Liver (tissue), 9 donors: ENCODE data around the gene COL7A1. TPM values are rescaled to one million over a fixed set of nuclear protein-coding genes. Genes with fewer than 3 reads are reported as not detected.
A peak's percentile ranks its signal among the peaks of the same experiment; 100 is the strongest.

Experiments used
- DNase-seq: peaks from one replicate; pipeline ENCODE4 v3.0.0-alpha.2; 2017; ENCODE audit warnings: low spot score
- H3K27ac ChIP-seq, 2 donors: one replicate each; pipeline ENCODE4 v1.7.0; 2013; ENCODE audit warnings: inconsistent platforms in 2 of 2, low read length in 2 of 2, control low read depth in 1 of 2, low read depth in 1 of 2, mild to moderate bottlenecking in 1 of 2
- H3K27me3 ChIP-seq, 4 donors: one replicate each; pipeline versions ENCODE4 v1.6.1 to v1.7.0; 2013; ENCODE audit warnings: low read length in 3 of 4, inconsistent platforms in 1 of 4, mild to moderate bottlenecking in 1 of 4, moderate library complexity in 1 of 4; ENCODE audit not compliant: control insufficient read depth in 4 of 4, insufficient read depth in 4 of 4
- H3K36me3 ChIP-seq, 4 donors: one replicate each; pipeline versions ENCODE4 v1.6.1 to v1.7.0; 2013; ENCODE audit warnings: low read length in 3 of 4, mild to moderate bottlenecking in 3 of 4, low read depth in 1 of 4, moderate library complexity in 1 of 4; ENCODE audit not compliant: control insufficient read depth in 4 of 4, insufficient read depth in 3 of 4
- H3K4me1 ChIP-seq, 4 donors: one replicate each; pipeline versions ENCODE4 v1.6.1 to v1.7.0; 2013; ENCODE audit warnings: low read length in 3 of 4, mild to moderate bottlenecking in 3 of 4, moderate library complexity in 1 of 4; ENCODE audit not compliant: control insufficient read depth in 4 of 4, insufficient read depth in 4 of 4
- H3K4me3 ChIP-seq, 3 donors: one replicate each; pipeline versions ENCODE4 v1.6.1 to v1.7.0; 2013; ENCODE audit warnings: low read length in 3 of 3, control low read depth in 1 of 3, low read depth in 1 of 3, mild to moderate bottlenecking in 1 of 3
- H3K9ac ChIP-seq, 2 donors: one replicate each; pipeline ENCODE4 v1.7.0; 2013; ENCODE audit warnings: low read length in 2 of 2, mild to moderate bottlenecking in 2 of 2, moderate library complexity in 2 of 2, control low read depth in 1 of 2, low read depth in 1 of 2
- H3K9me3 ChIP-seq, 4 donors: one replicate each; pipeline versions ENCODE4 v1.6.1 to v1.7.0; 2013; ENCODE audit warnings: low read length in 3 of 4; ENCODE audit not compliant: control insufficient read depth in 4 of 4
- EGR1 ChIP-seq, 2 donors: IDR thresholded peaks; 2 replicates each; pipeline ENCODE4 v1.6.1; 2016 to 2018; ENCODE audit warnings: antibody characterized with exemption in 2 of 2, low read depth in 2 of 2
- FOXA1 ChIP-seq: IDR thresholded peaks from 2 replicates; pipeline ENCODE4 v1.6.1; 2016; ENCODE audit warnings: antibody characterized with exemption
- FOXA2 ChIP-seq: IDR thresholded peaks from 2 replicates; pipeline ENCODE4 v1.6.1; 2016; ENCODE audit warnings: antibody characterized with exemption
- GABPA ChIP-seq, 2 donors: IDR thresholded peaks in 1 of 2; conservative IDR thresholded peaks in 1 of 2; 2 replicates each; pipeline ENCODE4 v1.6.1; 2016; ENCODE audit warnings: antibody characterized with exemption in 2 of 2, mild to moderate bottlenecking in 1 of 2, moderate library complexity in 1 of 2
- HNF4A ChIP-seq, 2 donors: conservative IDR thresholded peaks; 2 replicates each; pipeline ENCODE4 v1.6.1; 2016; ENCODE audit warnings: antibody characterized with exemption in 2 of 2, mild to moderate bottlenecking in 2 of 2
- HNF4G ChIP-seq: IDR thresholded peaks from 2 replicates; pipeline ENCODE4 v1.6.1; 2016; ENCODE audit warnings: antibody characterized with exemption
- JUND ChIP-seq, 2 donors: IDR thresholded peaks; 2 replicates each; pipeline ENCODE4 v1.6.1; 2016; ENCODE audit warnings: antibody characterized with exemption in 2 of 2
- NR2F2 ChIP-seq: IDR thresholded peaks from 2 replicates; pipeline ENCODE4 v1.6.1; 2016; ENCODE audit warnings: antibody characterized with exemption
- RAD21 ChIP-seq, 2 donors: IDR thresholded peaks; 2 replicates each; pipeline ENCODE4 v1.6.1; 2016; ENCODE audit warnings: antibody characterized with exemption in 2 of 2, mild to moderate bottlenecking in 2 of 2
- RXRA ChIP-seq, 2 donors: IDR thresholded peaks; 2 replicates each; pipeline ENCODE4 v1.6.1; 2017 to 2018; ENCODE audit warnings: antibody characterized with exemption in 2 of 2, mild to moderate bottlenecking in 1 of 2
- SP1 ChIP-seq: IDR thresholded peaks from 2 replicates; pipeline ENCODE4 v1.6.1; 2018; ENCODE audit warnings: antibody characterized with exemption, mild to moderate bottlenecking
- TAF1 ChIP-seq: conservative IDR thresholded peaks from 2 replicates; pipeline ENCODE4 v1.6.1; 2016; ENCODE audit warnings: antibody characterized with exemption, mild to moderate bottlenecking
- YY1 ChIP-seq: IDR thresholded peaks from 2 replicates; pipeline ENCODE4 v1.6.1; 2016; ENCODE audit warnings: antibody characterized with exemption, mild to moderate bottlenecking
- WGBS: extraction: QIAGEN DNeasy Blood & Tissue Kit; methylation state at CpG from one replicate; pipeline ENCODE4 v1.1.7; 2013; 5-methylcytosine and 5-hydroxymethylcytosine counted together
- polyA plus RNA-seq, 2 donors: library from polyadenylated mRNA; stranded (reverse) in 1 of 2; unstranded in 1 of 2; fragments of 200-250 nt in 1 of 2; fragments of >200 nt in 1 of 2; fragmentation: Nextera tagmentation in 1 of 2; extraction: Ambion mirVana in 1 of 2; gene quantifications; one replicate each; pipeline versions ENCODE4 v1.2.1 to v1.2.3, GENCODE V29; 2013 to 2015
- total RNA-seq, 2 donors: library from RNA; depleted of rRNA; stranded (reverse); fragments of >200 nt; gene quantifications; one replicate each; pipeline ENCODE4 v1.2.3, GENCODE V29; 2014
- TF ChIP-seq, protein P1 (sequence below): IDR thresholded peaks from 2 replicates; pipeline ENCODE4 v1.6.1; 2016; ENCODE audit warnings: antibody characterized with exemption
- TF ChIP-seq, protein P2 (sequence below): fragments of 150-350 bp; IDR thresholded peaks from 2 replicates; pipeline ENCODE4 v1.5.1; 2017; ENCODE audit warnings: improper control_type of control experiment, low read depth, low read length; ENCODE audit not compliant: missing input control
- TF ChIP-seq, protein P3 (sequence below): IDR thresholded peaks from 2 replicates; pipeline ENCODE4 v1.6.1; 2016; ENCODE audit warnings: antibody characterized with exemption, mild to moderate bottlenecking
- TF ChIP-seq, protein P4 (sequence below): IDR thresholded peaks from 2 replicates; pipeline ENCODE4 v1.6.1; 2016; ENCODE audit warnings: antibody characterized with exemption
- donor health status: healthy.
- donor health status: healthy.
- donor health status: healthy.
- donor health status: healthy.
- donor health status: healthy.

COL7A1 gene
- total and polyA plus RNA-seq, 4 donors = 0.24 to 0.84 (median 0.40) TPM

DNA sequence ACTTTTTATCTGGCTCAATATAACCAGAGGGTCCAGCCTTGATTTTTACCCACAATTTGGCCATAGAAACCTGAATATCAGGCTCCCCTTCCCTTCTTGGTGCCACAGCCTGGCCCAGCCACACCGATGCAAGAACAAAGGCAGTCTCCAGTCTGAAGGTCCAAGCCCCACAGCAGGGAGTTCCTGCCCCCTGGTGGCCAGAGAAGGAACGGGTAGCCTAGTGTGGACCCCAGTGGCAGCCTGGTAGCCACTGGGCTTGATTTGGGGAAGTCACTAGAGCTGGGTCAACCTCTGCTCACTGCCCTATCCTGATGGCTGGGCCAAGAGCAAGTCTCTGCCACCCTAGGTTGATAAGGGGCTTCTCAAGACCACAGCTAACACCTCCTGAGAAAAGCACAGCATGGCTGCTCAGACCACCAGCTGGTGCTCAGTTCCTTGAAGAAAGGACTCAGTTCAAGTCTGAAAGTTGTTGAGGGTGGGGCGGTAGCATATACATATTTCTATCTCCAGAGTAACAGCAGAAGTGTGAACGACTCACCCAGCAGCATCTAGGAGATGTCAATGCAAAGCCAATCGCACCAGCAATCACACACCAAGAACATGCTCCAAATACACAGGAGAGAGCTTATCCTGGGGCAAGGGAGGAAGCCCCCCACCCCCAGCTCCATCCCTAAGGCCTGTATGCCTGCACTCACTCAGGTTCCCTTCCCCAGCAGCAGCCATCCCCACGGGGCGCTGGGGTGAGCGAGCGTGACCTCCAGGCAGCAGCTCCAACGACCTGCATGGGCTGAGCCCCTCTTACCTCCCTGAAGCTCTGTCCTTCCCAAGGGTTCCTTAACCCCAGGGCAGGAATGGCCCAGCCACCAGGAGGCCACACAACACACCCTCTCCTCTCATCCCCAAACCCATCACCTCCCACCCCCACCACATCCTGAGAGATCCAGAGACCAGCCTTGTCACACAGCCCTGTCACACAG, 46.1 kb downstream of the COL7A1 start:
- 71% methylated on average over 10 of the region's 10 CpGs for WGBS

DNA sequence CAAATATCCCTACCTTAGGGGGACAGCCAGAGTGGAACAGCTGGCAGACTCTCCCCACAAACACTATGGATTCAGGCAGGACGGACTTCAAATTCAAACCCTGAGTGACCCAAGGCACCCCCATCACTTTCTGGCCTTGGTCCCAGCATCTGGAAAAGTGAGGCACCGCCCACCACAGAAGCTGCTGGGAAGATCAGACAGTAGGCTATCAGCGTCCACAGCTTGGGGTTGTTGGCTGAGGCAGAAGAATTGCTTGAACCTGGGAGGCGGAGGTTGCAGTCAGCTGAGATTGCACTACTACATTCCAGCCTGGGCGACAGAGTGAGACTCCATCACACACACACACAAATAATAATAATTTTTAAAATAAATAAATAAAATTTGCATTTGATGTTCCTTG, 47.0 kb downstream of the COL7A1 start:
- Histone ChIP-seq H3K9ac (no peak overlapping the region), H3K9me3 (no peaks in the 10 kb centered on the region), H3K4me3 (no peak overlapping the region), H3K36me3 (no peaks in the 10 kb centered on the region), H3K4me1 (no peaks in the 10 kb centered on the region), H3K27me3 (no peaks in the 10 kb centered on the region), H3K27ac (no peak overlapping the region)
- peak; percentile 54 for DNase-seq
- WGBS = 82% methylated on average over 5 of the region's 5 CpGs
- TF ChIP-seq GABPA (IDR thresholded peaks at IDR 0.05 in 1 of 2, conservative IDR thresholded peaks at IDR 0.05 in 1 of 2) (no peak), TAF1 (no peak), EGR1 (IDR thresholded peaks at IDR 0.05; ENCODE audit: low read depth in 2 of 2) (no peak), JUND (IDR thresholded peaks at IDR 0.05) (no peak), FOXA2 (no peak), SP1 (no peak), NR2F2 (no peak), RXRA (IDR thresholded peaks at IDR 0.05) (no peak), HNF4A (conservative IDR thresholded peaks at IDR 0.05) (no peak), FOXA1 (no peak), RAD21 (IDR thresholded peaks at IDR 0.05) (no peak)
- TF ChIP-seq, protein P1, sequence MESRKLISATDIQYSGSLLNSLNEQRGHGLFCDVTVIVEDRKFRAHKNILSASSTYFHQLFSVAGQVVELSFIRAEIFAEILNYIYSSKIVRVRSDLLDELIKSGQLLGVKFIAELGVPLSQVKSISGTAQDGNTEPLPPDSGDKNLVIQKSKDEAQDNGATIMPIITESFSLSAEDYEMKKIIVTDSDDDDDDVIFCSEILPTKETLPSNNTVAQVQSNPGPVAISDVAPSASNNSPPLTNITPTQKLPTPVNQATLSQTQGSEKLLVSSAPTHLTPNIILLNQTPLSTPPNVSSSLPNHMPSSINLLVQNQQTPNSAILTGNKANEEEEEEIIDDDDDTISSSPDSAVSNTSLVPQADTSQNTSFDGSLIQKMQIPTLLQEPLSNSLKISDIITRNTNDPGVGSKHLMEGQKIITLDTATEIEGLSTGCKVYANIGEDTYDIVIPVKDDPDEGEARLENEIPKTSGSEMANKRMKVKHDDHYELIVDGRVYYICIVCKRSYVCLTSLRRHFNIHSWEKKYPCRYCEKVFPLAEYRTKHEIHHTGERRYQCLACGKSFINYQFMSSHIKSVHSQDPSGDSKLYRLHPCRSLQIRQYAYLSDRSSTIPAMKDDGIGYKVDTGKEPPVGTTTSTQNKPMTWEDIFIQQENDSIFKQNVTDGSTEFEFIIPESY = no peak
- TF ChIP-seq, protein P2, sequence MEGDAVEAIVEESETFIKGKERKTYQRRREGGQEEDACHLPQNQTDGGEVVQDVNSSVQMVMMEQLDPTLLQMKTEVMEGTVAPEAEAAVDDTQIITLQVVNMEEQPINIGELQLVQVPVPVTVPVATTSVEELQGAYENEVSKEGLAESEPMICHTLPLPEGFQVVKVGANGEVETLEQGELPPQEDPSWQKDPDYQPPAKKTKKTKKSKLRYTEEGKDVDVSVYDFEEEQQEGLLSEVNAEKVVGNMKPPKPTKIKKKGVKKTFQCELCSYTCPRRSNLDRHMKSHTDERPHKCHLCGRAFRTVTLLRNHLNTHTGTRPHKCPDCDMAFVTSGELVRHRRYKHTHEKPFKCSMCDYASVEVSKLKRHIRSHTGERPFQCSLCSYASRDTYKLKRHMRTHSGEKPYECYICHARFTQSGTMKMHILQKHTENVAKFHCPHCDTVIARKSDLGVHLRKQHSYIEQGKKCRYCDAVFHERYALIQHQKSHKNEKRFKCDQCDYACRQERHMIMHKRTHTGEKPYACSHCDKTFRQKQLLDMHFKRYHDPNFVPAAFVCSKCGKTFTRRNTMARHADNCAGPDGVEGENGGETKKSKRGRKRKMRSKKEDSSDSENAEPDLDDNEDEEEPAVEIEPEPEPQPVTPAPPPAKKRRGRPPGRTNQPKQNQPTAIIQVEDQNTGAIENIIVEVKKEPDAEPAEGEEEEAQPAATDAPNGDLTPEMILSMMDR = no peak
- TF ChIP-seq, protein P3, sequence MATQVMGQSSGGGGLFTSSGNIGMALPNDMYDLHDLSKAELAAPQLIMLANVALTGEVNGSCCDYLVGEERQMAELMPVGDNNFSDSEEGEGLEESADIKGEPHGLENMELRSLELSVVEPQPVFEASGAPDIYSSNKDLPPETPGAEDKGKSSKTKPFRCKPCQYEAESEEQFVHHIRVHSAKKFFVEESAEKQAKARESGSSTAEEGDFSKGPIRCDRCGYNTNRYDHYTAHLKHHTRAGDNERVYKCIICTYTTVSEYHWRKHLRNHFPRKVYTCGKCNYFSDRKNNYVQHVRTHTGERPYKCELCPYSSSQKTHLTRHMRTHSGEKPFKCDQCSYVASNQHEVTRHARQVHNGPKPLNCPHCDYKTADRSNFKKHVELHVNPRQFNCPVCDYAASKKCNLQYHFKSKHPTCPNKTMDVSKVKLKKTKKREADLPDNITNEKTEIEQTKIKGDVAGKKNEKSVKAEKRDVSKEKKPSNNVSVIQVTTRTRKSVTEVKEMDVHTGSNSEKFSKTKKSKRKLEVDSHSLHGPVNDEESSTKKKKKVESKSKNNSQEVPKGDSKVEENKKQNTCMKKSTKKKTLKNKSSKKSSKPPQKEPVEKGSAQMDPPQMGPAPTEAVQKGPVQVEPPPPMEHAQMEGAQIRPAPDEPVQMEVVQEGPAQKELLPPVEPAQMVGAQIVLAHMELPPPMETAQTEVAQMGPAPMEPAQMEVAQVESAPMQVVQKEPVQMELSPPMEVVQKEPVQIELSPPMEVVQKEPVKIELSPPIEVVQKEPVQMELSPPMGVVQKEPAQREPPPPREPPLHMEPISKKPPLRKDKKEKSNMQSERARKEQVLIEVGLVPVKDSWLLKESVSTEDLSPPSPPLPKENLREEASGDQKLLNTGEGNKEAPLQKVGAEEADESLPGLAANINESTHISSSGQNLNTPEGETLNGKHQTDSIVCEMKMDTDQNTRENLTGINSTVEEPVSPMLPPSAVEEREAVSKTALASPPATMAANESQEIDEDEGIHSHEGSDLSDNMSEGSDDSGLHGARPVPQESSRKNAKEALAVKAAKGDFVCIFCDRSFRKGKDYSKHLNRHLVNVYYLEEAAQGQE = no peak

More for the DNA sequence above, 46.1 kb downstream of the COL7A1 start:
- no peak overlapping the region for H3K27ac ChIP-seq
- no peaks in the 10 kb centered on the region for H3K4me1 ChIP-seq
- H3K27me3 ChIP-seq = no peaks in the 10 kb centered on the region
- no peak overlapping the region for H3K9ac ChIP-seq
- no peaks in the 10 kb centered on the region for H3K36me3 ChIP-seq
- H3K4me3 ChIP-seq = no peak overlapping the region
- TF ChIP-seq, protein P2 = peak; percentile 94
- TF ChIP-seq, protein P4, sequence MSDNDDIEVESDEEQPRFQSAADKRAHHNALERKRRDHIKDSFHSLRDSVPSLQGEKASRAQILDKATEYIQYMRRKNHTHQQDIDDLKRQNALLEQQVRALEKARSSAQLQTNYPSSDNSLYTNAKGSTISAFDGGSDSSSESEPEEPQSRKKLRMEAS = no peak
- TF ChIP-seq RAD21 (IDR thresholded peaks at IDR 0.05) (peak; percentile 96 to 100), YY1 (no peak), HNF4A (conservative IDR thresholded peaks at IDR 0.05) (peak in 1 of 2 donors; percentile 47), HNF4G (no peak), NR2F2 (no peak)
- DNase-seq = peak; percentile 85
- no peaks in the 10 kb centered on the region for H3K9me3 ChIP-seq
